ENCODE measurements around the gene FMO5.

DNA sequence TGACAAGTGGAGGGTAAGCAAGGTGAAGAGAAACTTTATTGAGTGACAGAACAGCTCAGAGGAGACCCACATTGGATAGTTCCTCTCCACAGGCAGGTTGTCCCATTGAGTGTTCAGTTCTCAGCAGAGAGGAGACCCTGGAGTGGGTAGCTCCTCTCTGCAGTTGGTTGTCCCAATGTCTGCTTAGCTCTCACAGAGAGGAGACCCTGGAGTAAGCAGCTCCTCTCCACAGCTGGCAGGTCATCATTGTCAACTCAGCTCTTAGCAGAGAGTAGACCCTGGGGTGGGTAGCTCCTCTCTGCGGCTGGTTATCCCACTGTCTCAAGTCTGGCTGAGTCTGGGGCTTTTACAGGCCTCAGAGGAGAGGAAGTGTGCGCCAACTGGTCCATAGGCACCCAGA is 11.3 kb upstream of the FMO5 start:
- TF ChIP-seq, protein P1, sequence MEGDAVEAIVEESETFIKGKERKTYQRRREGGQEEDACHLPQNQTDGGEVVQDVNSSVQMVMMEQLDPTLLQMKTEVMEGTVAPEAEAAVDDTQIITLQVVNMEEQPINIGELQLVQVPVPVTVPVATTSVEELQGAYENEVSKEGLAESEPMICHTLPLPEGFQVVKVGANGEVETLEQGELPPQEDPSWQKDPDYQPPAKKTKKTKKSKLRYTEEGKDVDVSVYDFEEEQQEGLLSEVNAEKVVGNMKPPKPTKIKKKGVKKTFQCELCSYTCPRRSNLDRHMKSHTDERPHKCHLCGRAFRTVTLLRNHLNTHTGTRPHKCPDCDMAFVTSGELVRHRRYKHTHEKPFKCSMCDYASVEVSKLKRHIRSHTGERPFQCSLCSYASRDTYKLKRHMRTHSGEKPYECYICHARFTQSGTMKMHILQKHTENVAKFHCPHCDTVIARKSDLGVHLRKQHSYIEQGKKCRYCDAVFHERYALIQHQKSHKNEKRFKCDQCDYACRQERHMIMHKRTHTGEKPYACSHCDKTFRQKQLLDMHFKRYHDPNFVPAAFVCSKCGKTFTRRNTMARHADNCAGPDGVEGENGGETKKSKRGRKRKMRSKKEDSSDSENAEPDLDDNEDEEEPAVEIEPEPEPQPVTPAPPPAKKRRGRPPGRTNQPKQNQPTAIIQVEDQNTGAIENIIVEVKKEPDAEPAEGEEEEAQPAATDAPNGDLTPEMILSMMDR (IDR thresholded peaks at IDR 0.05 in 8 of 11, conservative IDR thresholded peaks at IDR 0.05 in 3 of 11) = no peak
- TF ChIP-seq POLR2A (IDR thresholded peaks at IDR 0.05) (no peak), POLR2AphosphoS5 (IDR thresholded peaks at IDR 0.05) (no peak)

Measured in spleen (tissue), 7 donors.